WTC11 (cell line): ENCODE results near the gene SYT9. TPM values are rescaled to one million over a fixed set of nuclear protein-coding genes. Genes with fewer than 3 reads are reported as not detected.

Source experiments
- ATAC-seq: fragments of 200-7000 bp; cut with Tn5 transposase; 2 replicates; pipeline ENCODE4 v1.10.0; 2021; ENCODE audit warnings: mild to moderate bottlenecking, moderate library complexity
- CTCF ChIA-PET: fragments of 300-600 bp; sonication (Branson Sonifier 250); formaldehyde crosslinking; loops from one replicate; lab custom pipeline; 2021; ENCODE audit warnings: antibody characterized with exemption; lab: Charles Lee
- POLR2A ChIA-PET: fragments of 350-600 bp; sonication (Branson Sonifier 250); formaldehyde crosslinking; loops from one replicate; lab custom pipeline; 2021; ENCODE audit warnings: antibody characterized with exemption; lab: Charles Lee
- DNase-seq: peaks from one replicate; pipeline ENCODE4 v3.0.0; 2021; ENCODE audit warnings: low spot score
- H3K27ac Mint-ChIP-seq: 2 replicates; pipeline ENCODE4 v1.8.0; 2021; ENCODE audit warnings: mixed read lengths
- H3K27me3 Mint-ChIP-seq: 2 replicates; pipeline ENCODE4 v1.8.0; 2021; ENCODE audit warnings: low read depth, mild to moderate bottlenecking, moderate library complexity, mixed read lengths
- H3K36me3 Mint-ChIP-seq: 2 replicates; pipeline ENCODE4 v1.8.0; 2021; ENCODE audit warnings: mixed read lengths
- H3K4me1 Mint-ChIP-seq: 2 replicates; pipeline ENCODE4 v1.8.0; 2022; ENCODE audit warnings: mixed read lengths
- H3K4me3 Mint-ChIP-seq: 2 replicates; pipeline ENCODE4 v1.8.0; 2021; ENCODE audit warnings: mild to moderate bottlenecking, moderate library complexity, mixed read lengths
- H3K9me3 Mint-ChIP-seq: 2 replicates; pipeline ENCODE4 v1.8.0; 2021; ENCODE audit warnings: mixed read lengths
- ATF1 ChIP-seq: sonication (generic); formaldehyde crosslinking; IDR thresholded peaks from 2 replicates; pipeline ENCODE4 v1.8.1; 2023; ENCODE audit warnings: mild to moderate bottlenecking, moderate library complexity, missing genetic modification reagents
- GABPB1 ChIP-seq: sonication (generic); formaldehyde crosslinking; IDR thresholded peaks from 2 replicates; pipeline ENCODE4 v1.8.1; 2023; ENCODE audit warnings: mild to moderate bottlenecking, missing genetic modification reagents
- GTF2I ChIP-seq: fragments of 250-450 bp; sonication (Bioruptor Pico); conservative IDR thresholded peaks from 2 replicates; pipeline ENCODE4 v1.4.0; 2021; ENCODE audit warnings: mild to moderate bottlenecking
- NFATC4 ChIP-seq: fragments of 250-450 bp; sonication (Bioruptor Pico); IDR thresholded peaks from 2 replicates; pipeline ENCODE4 v1.9.0; 2021; ENCODE audit warnings: mild to moderate bottlenecking
- SMAD3 ChIP-seq: sonication (generic); formaldehyde crosslinking; IDR thresholded peaks from 2 replicates; pipeline ENCODE4 v1.8.0; 2022; ENCODE audit warnings: missing genetic modification reagents, mild to moderate bottlenecking, borderline replicate concordance
- TEAD4 ChIP-seq: sonication (generic); formaldehyde crosslinking; IDR thresholded peaks from 2 replicates; pipeline ENCODE4 v1.8.0; 2022; ENCODE audit warnings: mild to moderate bottlenecking, missing genetic modification reagents
- ZBTB21 ChIP-seq: sonication (generic); formaldehyde crosslinking; IDR thresholded peaks from 2 replicates; pipeline ENCODE4 v1.8.1; 2023; ENCODE audit warnings: mild to moderate bottlenecking, missing genetic modification reagents, borderline replicate concordance
- ZNF219 ChIP-seq: sonication (generic); formaldehyde crosslinking; IDR thresholded peaks from 2 replicates; pipeline ENCODE4 v1.8.0; 2023; ENCODE audit warnings: missing genetic modification reagents, mild to moderate bottlenecking, borderline replicate concordance
- total RNA-seq: library from RNA; stranded (reverse); gene quantifications from 3 replicates; pipeline ENCODE4 v1.2.3, GENCODE V29; 2021
- TF ChIP-seq, protein P1 (sequence below): sonication (generic); formaldehyde crosslinking; IDR thresholded peaks from 2 replicates; pipeline ENCODE4 v1.8.0; 2022; ENCODE audit warnings: mild to moderate bottlenecking, missing genetic modification reagents
- TF ChIP-seq, protein P2 (sequence below): sonication (generic); formaldehyde crosslinking; IDR thresholded peaks from 2 replicates; pipeline ENCODE4 v1.8.1; 2023; ENCODE audit warnings: mild to moderate bottlenecking, missing genetic modification reagents, moderate library complexity
- TF ChIP-seq, protein P3 (sequence below): sonication (generic); formaldehyde crosslinking; IDR thresholded peaks from 2 replicates; pipeline ENCODE4 v1.8.0; 2023; ENCODE audit warnings: missing genetic modification reagents
- TF ChIP-seq, protein P4 (sequence below): fragments of 250-450 bp; sonication (Bioruptor Pico); IDR thresholded peaks from 2 replicates; pipeline ENCODE4 v1.8.0; 2021; ENCODE audit warnings: mild to moderate bottlenecking
- TF ChIP-seq, protein P5 (sequence below): sonication (generic); formaldehyde crosslinking; conservative IDR thresholded peaks from 2 replicates; pipeline ENCODE4 v1.8.1; 2023; ENCODE audit warnings: mild to moderate bottlenecking, low read depth, missing genetic modification reagents, moderate library complexity
- TF ChIP-seq, protein P6 (sequence below): sonication (generic); formaldehyde crosslinking; IDR thresholded peaks from 2 replicates; pipeline ENCODE4 v1.8.1; 2022; ENCODE audit warnings: low read depth, missing genetic modification reagents, borderline replicate concordance
- TF ChIP-seq, protein P7 (sequence below): sonication (generic); formaldehyde crosslinking; IDR thresholded peaks from 2 replicates; pipeline ENCODE4 v1.8.1; 2023; ENCODE audit warnings: mild to moderate bottlenecking, missing genetic modification reagents
- TF ChIP-seq, protein P8 (sequence below): sonication (generic); formaldehyde crosslinking; IDR thresholded peaks from 2 replicates; pipeline ENCODE4 v1.8.1; 2022; ENCODE audit warnings: mild to moderate bottlenecking, missing genetic modification reagents, moderate library complexity, borderline replicate concordance

The SYT9 gene
- total RNA-seq, 1 experiment from 2014 or later, result 1.3 TPM

DNA sequence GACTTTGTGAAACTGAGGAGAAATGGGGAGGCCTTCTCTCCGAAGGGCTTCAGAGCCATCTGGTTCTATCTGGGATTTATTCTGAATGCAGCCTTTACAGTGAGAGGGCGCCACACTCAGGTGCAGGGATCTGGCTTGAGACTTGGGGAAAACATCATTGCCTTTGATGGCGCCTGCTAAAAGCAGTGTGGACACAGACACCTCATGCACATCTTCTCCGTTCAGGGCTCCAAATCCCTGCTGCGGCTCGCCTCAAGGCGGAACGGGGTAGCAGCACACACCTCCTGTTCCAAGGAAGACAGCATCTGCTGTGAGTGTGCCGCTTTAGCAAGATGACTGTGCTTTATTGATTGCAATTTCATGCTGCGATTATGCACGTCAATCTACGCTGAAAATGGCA lies 196.5 kb downstream of the SYT9 start (continued):
- TF ChIP-seq, protein P1, sequence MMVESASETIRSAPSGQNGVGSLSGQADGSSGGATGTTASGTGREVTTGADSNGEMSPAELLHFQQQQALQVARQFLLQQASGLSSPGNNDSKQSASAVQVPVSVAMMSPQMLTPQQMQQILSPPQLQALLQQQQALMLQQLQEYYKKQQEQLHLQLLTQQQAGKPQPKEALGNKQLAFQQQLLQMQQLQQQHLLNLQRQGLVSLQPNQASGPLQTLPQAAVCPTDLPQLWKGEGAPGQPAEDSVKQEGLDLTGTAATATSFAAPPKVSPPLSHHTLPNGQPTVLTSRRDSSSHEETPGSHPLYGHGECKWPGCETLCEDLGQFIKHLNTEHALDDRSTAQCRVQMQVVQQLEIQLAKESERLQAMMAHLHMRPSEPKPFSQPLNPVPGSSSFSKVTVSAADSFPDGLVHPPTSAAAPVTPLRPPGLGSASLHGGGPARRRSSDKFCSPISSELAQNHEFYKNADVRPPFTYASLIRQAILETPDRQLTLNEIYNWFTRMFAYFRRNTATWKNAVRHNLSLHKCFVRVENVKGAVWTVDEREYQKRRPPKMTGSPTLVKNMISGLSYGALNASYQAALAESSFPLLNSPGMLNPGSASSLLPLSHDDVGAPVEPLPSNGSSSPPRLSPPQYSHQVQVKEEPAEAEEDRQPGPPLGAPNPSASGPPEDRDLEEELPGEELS (CRISPR knock-in tag), result no peak
- no peak for TF ChIP-seq GABPB1 (CRISPR knock-in tag)
- TF ChIP-seq, protein P2, sequence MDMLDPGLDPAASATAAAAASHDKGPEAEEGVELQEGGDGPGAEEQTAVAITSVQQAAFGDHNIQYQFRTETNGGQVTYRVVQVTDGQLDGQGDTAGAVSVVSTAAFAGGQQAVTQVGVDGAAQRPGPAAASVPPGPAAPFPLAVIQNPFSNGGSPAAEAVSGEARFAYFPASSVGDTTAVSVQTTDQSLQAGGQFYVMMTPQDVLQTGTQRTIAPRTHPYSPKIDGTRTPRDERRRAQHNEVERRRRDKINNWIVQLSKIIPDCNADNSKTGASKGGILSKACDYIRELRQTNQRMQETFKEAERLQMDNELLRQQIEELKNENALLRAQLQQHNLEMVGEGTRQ (CRISPR knock-in tag), result no peak

DNA sequence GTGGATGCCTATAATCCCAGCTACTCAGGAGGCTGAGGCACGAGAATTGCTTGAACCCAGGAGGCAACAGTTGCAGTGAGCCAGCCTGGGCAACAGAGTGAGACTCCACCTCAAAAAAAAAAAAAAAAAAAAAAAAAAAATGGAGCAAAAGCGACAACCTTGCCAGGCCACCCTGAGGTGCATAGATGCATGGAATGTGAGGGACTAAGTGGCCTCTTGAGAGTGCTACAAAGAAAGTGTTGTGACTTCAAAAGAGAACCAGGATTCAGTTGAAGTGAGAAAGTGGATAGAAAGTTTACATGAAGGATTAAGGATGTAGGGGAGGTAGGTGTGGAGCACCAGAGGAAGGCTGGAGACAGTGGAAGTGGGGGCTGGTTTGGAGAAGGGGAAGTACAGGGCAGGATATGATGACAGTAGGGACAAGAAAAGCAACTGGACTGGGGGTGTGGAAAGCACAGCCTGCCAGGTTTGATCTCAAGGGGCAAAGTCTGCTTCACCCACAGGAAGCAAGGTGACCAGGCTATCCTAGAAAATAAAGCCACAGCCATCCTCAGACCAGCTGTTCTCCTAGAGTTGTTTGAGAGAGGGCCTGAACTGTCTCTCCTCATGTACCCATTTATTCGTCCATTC lies 197.6 kb downstream of the SYT9 start:
- Mint-ChIP-seq H3K4me1 (peaks cover 21% of the 10 kb centered on the region), H3K36me3 (no peaks in the 10 kb centered on the region), H3K27ac (no peak overlapping the region), H3K27me3 (no peaks in the 10 kb centered on the region; the same call in 1 of the 2 replicates), H3K4me3 (no peak overlapping the region), H3K9me3 (no peaks in the 10 kb centered on the region)
- ATAC-seq (no peak), DNase-seq (no peak)
- TF ChIP-seq, protein P3, sequence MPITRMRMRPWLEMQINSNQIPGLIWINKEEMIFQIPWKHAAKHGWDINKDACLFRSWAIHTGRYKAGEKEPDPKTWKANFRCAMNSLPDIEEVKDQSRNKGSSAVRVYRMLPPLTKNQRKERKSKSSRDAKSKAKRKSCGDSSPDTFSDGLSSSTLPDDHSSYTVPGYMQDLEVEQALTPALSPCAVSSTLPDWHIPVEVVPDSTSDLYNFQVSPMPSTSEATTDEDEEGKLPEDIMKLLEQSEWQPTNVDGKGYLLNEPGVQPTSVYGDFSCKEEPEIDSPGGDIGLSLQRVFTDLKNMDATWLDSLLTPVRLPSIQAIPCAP, result no peak
- no peak for TF ChIP-seq ZNF219 (CRISPR knock-in tag)
- TF ChIP-seq, protein P4, sequence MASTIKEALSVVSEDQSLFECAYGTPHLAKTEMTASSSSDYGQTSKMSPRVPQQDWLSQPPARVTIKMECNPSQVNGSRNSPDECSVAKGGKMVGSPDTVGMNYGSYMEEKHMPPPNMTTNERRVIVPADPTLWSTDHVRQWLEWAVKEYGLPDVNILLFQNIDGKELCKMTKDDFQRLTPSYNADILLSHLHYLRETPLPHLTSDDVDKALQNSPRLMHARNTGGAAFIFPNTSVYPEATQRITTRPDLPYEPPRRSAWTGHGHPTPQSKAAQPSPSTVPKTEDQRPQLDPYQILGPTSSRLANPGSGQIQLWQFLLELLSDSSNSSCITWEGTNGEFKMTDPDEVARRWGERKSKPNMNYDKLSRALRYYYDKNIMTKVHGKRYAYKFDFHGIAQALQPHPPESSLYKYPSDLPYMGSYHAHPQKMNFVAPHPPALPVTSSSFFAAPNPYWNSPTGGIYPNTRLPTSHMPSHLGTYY (CRISPR knock-in tag), result no peak
- TF ChIP-seq, protein P5, sequence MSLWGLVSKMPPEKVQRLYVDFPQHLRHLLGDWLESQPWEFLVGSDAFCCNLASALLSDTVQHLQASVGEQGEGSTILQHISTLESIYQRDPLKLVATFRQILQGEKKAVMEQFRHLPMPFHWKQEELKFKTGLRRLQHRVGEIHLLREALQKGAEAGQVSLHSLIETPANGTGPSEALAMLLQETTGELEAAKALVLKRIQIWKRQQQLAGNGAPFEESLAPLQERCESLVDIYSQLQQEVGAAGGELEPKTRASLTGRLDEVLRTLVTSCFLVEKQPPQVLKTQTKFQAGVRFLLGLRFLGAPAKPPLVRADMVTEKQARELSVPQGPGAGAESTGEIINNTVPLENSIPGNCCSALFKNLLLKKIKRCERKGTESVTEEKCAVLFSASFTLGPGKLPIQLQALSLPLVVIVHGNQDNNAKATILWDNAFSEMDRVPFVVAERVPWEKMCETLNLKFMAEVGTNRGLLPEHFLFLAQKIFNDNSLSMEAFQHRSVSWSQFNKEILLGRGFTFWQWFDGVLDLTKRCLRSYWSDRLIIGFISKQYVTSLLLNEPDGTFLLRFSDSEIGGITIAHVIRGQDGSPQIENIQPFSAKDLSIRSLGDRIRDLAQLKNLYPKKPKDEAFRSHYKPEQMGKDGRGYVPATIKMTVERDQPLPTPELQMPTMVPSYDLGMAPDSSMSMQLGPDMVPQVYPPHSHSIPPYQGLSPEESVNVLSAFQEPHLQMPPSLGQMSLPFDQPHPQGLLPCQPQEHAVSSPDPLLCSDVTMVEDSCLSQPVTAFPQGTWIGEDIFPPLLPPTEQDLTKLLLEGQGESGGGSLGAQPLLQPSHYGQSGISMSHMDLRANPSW (CRISPR knock-in tag), result no peak
- TF ChIP-seq, protein P6, sequence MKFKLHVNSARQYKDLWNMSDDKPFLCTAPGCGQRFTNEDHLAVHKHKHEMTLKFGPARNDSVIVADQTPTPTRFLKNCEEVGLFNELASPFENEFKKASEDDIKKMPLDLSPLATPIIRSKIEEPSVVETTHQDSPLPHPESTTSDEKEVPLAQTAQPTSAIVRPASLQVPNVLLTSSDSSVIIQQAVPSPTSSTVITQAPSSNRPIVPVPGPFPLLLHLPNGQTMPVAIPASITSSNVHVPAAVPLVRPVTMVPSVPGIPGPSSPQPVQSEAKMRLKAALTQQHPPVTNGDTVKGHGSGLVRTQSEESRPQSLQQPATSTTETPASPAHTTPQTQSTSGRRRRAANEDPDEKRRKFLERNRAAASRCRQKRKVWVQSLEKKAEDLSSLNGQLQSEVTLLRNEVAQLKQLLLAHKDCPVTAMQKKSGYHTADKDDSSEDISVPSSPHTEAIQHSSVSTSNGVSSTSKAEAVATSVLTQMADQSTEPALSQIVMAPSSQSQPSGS (CRISPR knock-in tag), result no peak
- TF ChIP-seq GTF2I, result no peak
- TF ChIP-seq, protein P7, sequence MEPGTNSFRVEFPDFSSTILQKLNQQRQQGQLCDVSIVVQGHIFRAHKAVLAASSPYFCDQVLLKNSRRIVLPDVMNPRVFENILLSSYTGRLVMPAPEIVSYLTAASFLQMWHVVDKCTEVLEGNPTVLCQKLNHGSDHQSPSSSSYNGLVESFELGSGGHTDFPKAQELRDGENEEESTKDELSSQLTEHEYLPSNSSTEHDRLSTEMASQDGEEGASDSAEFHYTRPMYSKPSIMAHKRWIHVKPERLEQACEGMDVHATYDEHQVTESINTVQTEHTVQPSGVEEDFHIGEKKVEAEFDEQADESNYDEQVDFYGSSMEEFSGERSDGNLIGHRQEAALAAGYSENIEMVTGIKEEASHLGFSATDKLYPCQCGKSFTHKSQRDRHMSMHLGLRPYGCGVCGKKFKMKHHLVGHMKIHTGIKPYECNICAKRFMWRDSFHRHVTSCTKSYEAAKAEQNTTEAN (CRISPR knock-in tag), result no peak
- no peak for TF ChIP-seq NFATC4 (CRISPR knock-in tag)
- TF ChIP-seq GABPB1 (CRISPR knock-in tag), result no peak
- no peak for TF ChIP-seq ZBTB21 (CRISPR knock-in tag)
- no peak for TF ChIP-seq TEAD4 (CRISPR knock-in tag)
- TF ChIP-seq ATF1, result no peak
- no peak for TF ChIP-seq SMAD3 (CRISPR knock-in tag)
- TF ChIP-seq, protein P8, sequence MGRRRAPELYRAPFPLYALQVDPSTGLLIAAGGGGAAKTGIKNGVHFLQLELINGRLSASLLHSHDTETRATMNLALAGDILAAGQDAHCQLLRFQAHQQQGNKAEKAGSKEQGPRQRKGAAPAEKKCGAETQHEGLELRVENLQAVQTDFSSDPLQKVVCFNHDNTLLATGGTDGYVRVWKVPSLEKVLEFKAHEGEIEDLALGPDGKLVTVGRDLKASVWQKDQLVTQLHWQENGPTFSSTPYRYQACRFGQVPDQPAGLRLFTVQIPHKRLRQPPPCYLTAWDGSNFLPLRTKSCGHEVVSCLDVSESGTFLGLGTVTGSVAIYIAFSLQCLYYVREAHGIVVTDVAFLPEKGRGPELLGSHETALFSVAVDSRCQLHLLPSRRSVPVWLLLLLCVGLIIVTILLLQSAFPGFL, result no peak
- ChIA-PET CTCF (no interaction called here), POLR2A (no interaction called here)
